ENCODE data around the gene METTL8. TPM values are rescaled to one million over a fixed set of nuclear protein-coding genes. Genes with fewer than 3 reads are reported as not detected.

The METTL8 gene, protein sequence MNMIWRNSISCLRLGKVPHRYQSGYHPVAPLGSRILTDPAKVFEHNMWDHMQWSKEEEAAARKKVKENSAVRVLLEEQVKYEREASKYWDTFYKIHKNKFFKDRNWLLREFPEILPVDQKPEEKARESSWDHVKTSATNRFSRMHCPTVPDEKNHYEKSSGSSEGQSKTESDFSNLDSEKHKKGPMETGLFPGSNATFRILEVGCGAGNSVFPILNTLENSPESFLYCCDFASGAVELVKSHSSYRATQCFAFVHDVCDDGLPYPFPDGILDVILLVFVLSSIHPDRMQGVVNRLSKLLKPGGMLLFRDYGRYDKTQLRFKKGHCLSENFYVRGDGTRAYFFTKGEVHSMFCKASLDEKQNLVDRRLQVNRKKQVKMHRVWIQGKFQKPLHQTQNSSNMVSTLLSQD
- total RNA-seq: 6.7 TPM

- Histone ChIP-seq H3K27ac (peak within 1 kb of the TSS; percentile 96 to 99), H3K36me3 (peaks cover 0 to 19% of the 10 kb centered on the region in 2 donors), H3K9me3 (no peaks in the 10 kb centered on the region), H3K4me1 (peaks cover 0 to 14% of the 10 kb centered on the region in 2 donors), H3K27me3 (no peaks in the 10 kb centered on the region), H3K4me3 (peak within 1 kb of the TSS; percentile 82 to 97)
- peak in 1 of 3 experiments; percentile 26 for TF ChIP-seq CTCF (IDR thresholded peaks at IDR 0.05)
- DNase-seq (ENCODE audit: low spot score in 2 of 2): no peak
- intact Hi-C loops (cut with DNase I): loop anchor here (1.0 to 10.0 kb wide), 9 partner anchors 17 to 1849 kb away; partner anchors contain the start of genes CYBRD1, DYNC1I2, GORASP2 and PDK1
These were observed at the start of gene METTL8 for GRCh38 chr2:171433763-171434012. METTL8 (minus strand) TSS chr2:171433990; CDS start chr2:171392185, 41,805 bp downstream.

GRCh38 chr2:171482877-171483276 lies 49.1 kb upstream of the METTL8 start:
- intact Hi-C loops (cut with DNase I): loop anchor here (1.0 kb wide), 1 partner anchor 41 kb away; no protein-coding TSS in a partner anchor
- H3K27me3 ChIP-seq: no peaks in the 10 kb centered on the region
- no peak overlapping the region for H3K27ac ChIP-seq
- H3K4me3 ChIP-seq: no peak overlapping the region
- DNase-seq (ENCODE audit: low spot score in 2 of 2): no peak
- no peaks in the 10 kb centered on the region for H3K9me3 ChIP-seq
- H3K4me1 ChIP-seq: no peaks in the 10 kb centered on the region
- peaks cover 2 to 17% of the 10 kb centered on the region in 2 donors for H3K36me3 ChIP-seq
- no peak for TF ChIP-seq CTCF (IDR thresholded peaks at IDR 0.05)

- TF ChIP-seq CTCF (IDR thresholded peaks at IDR 0.05): no peak
- Histone ChIP-seq H3K27me3 (no peaks in the 10 kb centered on the region), H3K4me3 (no peak overlapping the region), H3K36me3 (peaks cover 6 to 20% of the 10 kb centered on the region in 2 donors), H3K4me1 (no peaks in the 10 kb centered on the region), H3K9me3 (no peaks in the 10 kb centered on the region), H3K27ac (no peak overlapping the region)
- intact Hi-C loops (cut with DNase I): loop anchor here (1.0 kb wide), 1 partner anchor 42 kb away; no protein-coding TSS in a partner anchor
- DNase-seq (ENCODE audit: low spot score in 2 of 2): no peak
These were observed 48.5 kb upstream of the METTL8 start for GRCh38 chr2:171482308-171482707.

- Histone ChIP-seq H3K4me1 (no peaks in the 10 kb centered on the region), H3K4me3 (no peak overlapping the region), H3K27ac (no peak overlapping the region), H3K27me3 (no peaks in the 10 kb centered on the region), H3K36me3 (peaks cover 8 to 20% of the 10 kb centered on the region in 2 donors), H3K9me3 (no peaks in the 10 kb centered on the region)
- no peak for TF ChIP-seq CTCF (IDR thresholded peaks at IDR 0.05)
- no peak for DNase-seq (ENCODE audit: low spot score in 2 of 2)
- intact Hi-C loops (cut with DNase I): no loop called here
These were observed 47.1 kb upstream of the METTL8 start for GRCh38 chr2:171480908-171481307.

GRCh38 chr2:171479154-171479814 lies 45.5 kb upstream of the METTL8 start:
- no peaks in the 10 kb centered on the region for H3K9me3 ChIP-seq
- intact Hi-C loops (cut with DNase I): no loop called here
- H3K27ac ChIP-seq: no peak overlapping the region
- H3K4me1 ChIP-seq: no peaks in the 10 kb centered on the region
- DNase-seq (ENCODE audit: low spot score in 2 of 2): no peak
- no peak overlapping the region for H3K4me3 ChIP-seq
- no peak for TF ChIP-seq CTCF (IDR thresholded peaks at IDR 0.05)
- no peaks in the 10 kb centered on the region for H3K27me3 ChIP-seq
- H3K36me3 ChIP-seq: peaks cover 14 to 34% of the 10 kb centered on the region in 2 donors
